ENCODE measurements around the gene EOMES. TPM values are rescaled to one million over a fixed set of nuclear protein-coding genes. Genes with fewer than 3 reads are reported as not detected.

The EOMES gene
- total RNA-seq, 4 donors from 2014 or later, result 0.27 to 0.37 (median 0.32) TPM; not detected in 1

- intact Hi-C loops (cut with DNase I; ENCODE audit: low total_unique reads) (no loop called here), in situ Hi-C loops (cut with MboI; ENCODE audit: low pct_ligation_motif_present in 1 of 4, low pct_unique_long_range_greater_than_20kb in 1 of 4, low sequenced_read_pairs in 3 of 4) (loop anchor here in 2 of 4 donors (10.0 to 25.0 kb wide), 2 partner anchors 184 to 356 kb away; partner anchors contain the start of gene SLC4A7 (in 1 of the 2))
- H3K36me3 ChIP-seq, result no peaks in the 10 kb centered on the region
- 84 to 88% methylated on average over 6 of the region's 6 CpGs for whole genome bisulfite sequencing, 2 donors (ENCODE audit: low coverage in 1 of 2)
- H3K27me3 ChIP-seq, result no peaks in the 10 kb centered on the region
- no peaks in the 10 kb centered on the region for H3K9me3 ChIP-seq
- H3K27ac ChIP-seq, result no peak overlapping the region
- TF ChIP-seq POLR2AphosphoS5 (IDR thresholded peaks at IDR 0.05) (no peak), EP300 (IDR thresholded peaks at IDR 0.05; ENCODE audit: low read depth) (no peak), POLR2A (IDR thresholded peaks at IDR 0.05) (no peak), CTCF (IDR thresholded peaks at IDR 0.05) (no peak)
- DNase-seq, result no peak
- peaks cover 0 to 7% (median 0%) of the 10 kb centered on the region in 4 donors for H3K4me1 ChIP-seq
- H3K4me3 ChIP-seq, result no peak overlapping the region
Observed at GRCh38 chr3:27671101-27671500, 51.0 kb downstream of the EOMES start.

- no peak for DNase-seq
- peaks cover 0 to 9% (median 0%) of the 10 kb centered on the region in 4 donors for H3K4me1 ChIP-seq
- no peak overlapping the region for H3K27ac ChIP-seq
- H3K4me3 ChIP-seq, result no peak overlapping the region
- TF ChIP-seq POLR2AphosphoS5 (IDR thresholded peaks at IDR 0.05) (no peak), CTCF (IDR thresholded peaks at IDR 0.05) (no peak), POLR2A (IDR thresholded peaks at IDR 0.05) (no peak), EP300 (IDR thresholded peaks at IDR 0.05; ENCODE audit: low read depth) (no peak)
- intact Hi-C loops (cut with DNase I; ENCODE audit: low total_unique reads), result no loop called here
- no peaks in the 10 kb centered on the region for H3K27me3 ChIP-seq
- no peaks in the 10 kb centered on the region for H3K9me3 ChIP-seq
- in situ Hi-C loops (cut with MboI; ENCODE audit: low pct_ligation_motif_present in 1 of 4, low pct_unique_long_range_greater_than_20kb in 1 of 4, low sequenced_read_pairs in 3 of 4), result loop anchor here in 2 of 4 donors (10.0 to 25.0 kb wide), 2 partner anchors 183 to 356 kb away; partner anchors contain the start of gene SLC4A7 (in 1 of the 2)
- no peaks in the 10 kb centered on the region for H3K36me3 ChIP-seq
Observed at GRCh38 chr3:27670619-27671018, 51.5 kb downstream of the EOMES start.

GRCh38 chr3:27669591-27669990 lies 52.5 kb downstream of the EOMES start:
- H3K36me3 ChIP-seq, result no peaks in the 10 kb centered on the region
- WGBS, 2 donors (ENCODE audit: low coverage in 1 of 2), result 83% methylated on average over 2 of the region's 2 CpGs; no CpG with 5 or more reads in 1 of the 2 donors
- in situ Hi-C loops (cut with MboI; ENCODE audit: low pct_ligation_motif_present in 1 of 4, low pct_unique_long_range_greater_than_20kb in 1 of 4, low sequenced_read_pairs in 3 of 4) (loop anchor here in 1 of 4 donors (25.0 kb wide), 1 partner anchor 182 kb away; the partner anchor contains the start of gene SLC4A7), intact Hi-C loops (cut with DNase I; ENCODE audit: low total_unique reads) (no loop called here)
- no peak overlapping the region for H3K4me3 ChIP-seq
- DNase-seq, result no peak
- no peak overlapping the region for H3K27ac ChIP-seq
- TF ChIP-seq POLR2A (IDR thresholded peaks at IDR 0.05), result no peak
- no peak for TF ChIP-seq CTCF (IDR thresholded peaks at IDR 0.05)
- TF ChIP-seq POLR2AphosphoS5 (IDR thresholded peaks at IDR 0.05), result no peak
- TF ChIP-seq EP300 (IDR thresholded peaks at IDR 0.05; ENCODE audit: low read depth), result no peak
- H3K4me1 ChIP-seq, result peaks cover 0 to 9% (median 0%) of the 10 kb centered on the region in 4 donors
- H3K9me3 ChIP-seq, result no peaks in the 10 kb centered on the region
- no peaks in the 10 kb centered on the region for H3K27me3 ChIP-seq

GRCh38 chr3:27667751-27668150 lies 54.4 kb downstream of the EOMES start:
- no peaks in the 10 kb centered on the region for H3K36me3 ChIP-seq
- in situ Hi-C loops (cut with MboI; ENCODE audit: low pct_ligation_motif_present in 1 of 4, low pct_unique_long_range_greater_than_20kb in 1 of 4, low sequenced_read_pairs in 3 of 4), result loop anchor here in 1 of 4 donors (25.0 kb wide), 1 partner anchor 180 kb away; the partner anchor contains the start of gene SLC4A7
- no peak overlapping the region for H3K4me3 ChIP-seq
- intact Hi-C loops (cut with DNase I; ENCODE audit: low total_unique reads), result no loop called here
- H3K27ac ChIP-seq, result no peak overlapping the region
- TF ChIP-seq CTCF (IDR thresholded peaks at IDR 0.05), result no peak
- no peak for TF ChIP-seq EP300 (IDR thresholded peaks at IDR 0.05; ENCODE audit: low read depth)
- TF ChIP-seq POLR2AphosphoS5 (IDR thresholded peaks at IDR 0.05), result no peak
- no peak for TF ChIP-seq POLR2A (IDR thresholded peaks at IDR 0.05)
- no peaks in the 10 kb centered on the region for H3K27me3 ChIP-seq
- whole genome bisulfite sequencing, 2 donors (ENCODE audit: low coverage in 1 of 2), result 67 to 83% methylated on average over 2 of the region's 2 CpGs
- DNase-seq, result no peak
- no peaks in the 10 kb centered on the region for H3K9me3 ChIP-seq
- peaks cover 0 to 9% (median 0%) of the 10 kb centered on the region in 4 donors for H3K4me1 ChIP-seq
